ENCODE results near the gene DEFB131A. TPM values are rescaled to one million over a fixed set of nuclear protein-coding genes. Genes with fewer than 3 reads are reported as not detected.
"Not testable (repeated sequence)": the region's sequence is repeated elsewhere in the genome, so short reads cannot be mapped to it uniquely, and the experiment has no call there.

DEFB131A gene
- not detected in 2 replicates for total RNA-seq

DNA sequence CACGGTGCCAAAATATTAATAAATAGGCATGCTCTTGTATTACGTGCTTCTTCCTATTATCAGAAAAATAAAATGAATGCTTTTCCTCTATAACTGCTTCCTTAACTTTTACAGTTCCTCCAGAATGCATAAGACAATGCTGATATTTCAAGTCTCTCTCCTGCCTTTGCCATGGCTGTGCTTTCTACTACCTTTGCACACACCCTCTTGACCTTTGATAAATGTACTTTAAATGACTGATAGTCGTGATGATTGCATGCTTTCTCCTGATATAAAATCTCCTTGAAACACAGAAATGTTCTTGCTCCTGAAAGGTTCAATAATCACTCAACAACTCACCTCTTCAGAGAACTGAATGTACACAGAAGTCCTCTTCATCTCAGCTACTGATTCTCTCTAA lies at the start of gene DEFB131A:
TSS of gene DEFB131A (plus strand) at position 301 of the 400 bp plus-strand sequence. CDS start 120 bp downstream, outside the sequence.
- not testable (repeated sequence) for DNase-seq (ENCODE audit: low read depth); H3K27me3 ChIP-seq (ENCODE audit: control insufficient read depth, insufficient read depth, low read length); H3K36me3 ChIP-seq (ENCODE audit: control insufficient read depth, insufficient read depth, low read length); H3K4me3 ChIP-seq (ENCODE audit: low read depth, low read length)

DNA sequence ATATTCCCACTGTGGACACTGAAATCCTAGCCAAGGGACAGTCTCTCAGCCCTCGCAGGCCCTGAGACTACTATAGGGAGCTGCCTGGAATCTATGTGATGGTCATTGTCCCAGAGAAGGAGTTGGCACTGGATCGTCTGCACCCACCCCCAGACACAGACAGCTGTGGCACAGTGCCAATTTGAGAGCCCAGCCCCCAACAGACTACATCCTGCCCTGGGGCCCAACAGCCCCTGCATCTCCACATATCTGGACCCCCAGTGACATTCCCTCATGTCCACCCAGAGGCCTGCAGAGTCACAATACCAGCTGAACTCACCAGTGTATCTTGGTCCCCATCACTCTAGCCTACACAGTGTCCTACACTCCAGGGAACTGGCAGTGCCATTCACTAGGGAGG lies 38.4 kb upstream of the DEFB131A start:
- H3K36me3 ChIP-seq (ENCODE audit: control insufficient read depth, insufficient read depth, low read length); H3K4me3 ChIP-seq (ENCODE audit: low read depth, low read length); DNase-seq (ENCODE audit: low read depth); H3K27me3 ChIP-seq (ENCODE audit: control insufficient read depth, insufficient read depth, low read length): not testable (repeated sequence)

DNA sequence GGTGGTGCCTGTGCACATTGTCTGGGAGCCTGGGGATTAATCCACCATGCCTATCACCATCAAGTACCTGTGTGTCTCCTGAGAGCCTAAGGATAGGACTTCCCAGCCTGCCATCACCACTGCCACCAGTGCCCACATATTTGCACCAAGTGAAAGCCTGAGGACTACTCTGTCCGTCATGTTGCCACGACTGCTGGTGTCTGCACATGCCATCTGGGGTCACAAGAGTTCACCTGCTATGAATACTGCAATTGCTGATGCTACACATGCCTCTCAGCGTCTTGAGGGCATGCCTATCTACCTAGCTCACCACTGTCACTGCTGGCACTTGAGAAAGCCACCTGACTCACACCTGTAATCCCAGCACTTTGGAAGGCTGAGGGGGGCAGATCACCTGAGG lies 37.7 kb upstream of the DEFB131A start:
- not testable (repeated sequence) for DNase-seq (ENCODE audit: low read depth); H3K27me3 ChIP-seq (ENCODE audit: control insufficient read depth, insufficient read depth, low read length); H3K4me3 ChIP-seq (ENCODE audit: low read depth, low read length); H3K36me3 ChIP-seq (ENCODE audit: control insufficient read depth, insufficient read depth, low read length)

GRCh38 chr4:9409793-9410192 lies 34.4 kb upstream of the DEFB131A start:
- DNase-seq (ENCODE audit: low read depth) = no peak
- H3K4me3 ChIP-seq (ENCODE audit: low read depth, low read length) = no peak overlapping the region
- no peaks in the 10 kb centered on the region for H3K36me3 ChIP-seq (ENCODE audit: control insufficient read depth, insufficient read depth, low read length)
- TF ChIP-seq CTCF (IDR thresholded peaks at IDR 0.05; ENCODE audit: insufficient read depth, low read length, poor library complexity, severe bottlenecking) = no peak
- no peaks in the 10 kb centered on the region for H3K27me3 ChIP-seq (ENCODE audit: control insufficient read depth, insufficient read depth, low read length)

- H3K4me3 ChIP-seq (ENCODE audit: low read depth, low read length); DNase-seq (ENCODE audit: low read depth); H3K27me3 ChIP-seq (ENCODE audit: control insufficient read depth, insufficient read depth, low read length); H3K36me3 ChIP-seq (ENCODE audit: control insufficient read depth, insufficient read depth, low read length): not testable (repeated sequence)
Measured at GRCh38 chr4:9421884-9422455, 22.2 kb upstream of the DEFB131A start.

DNA sequence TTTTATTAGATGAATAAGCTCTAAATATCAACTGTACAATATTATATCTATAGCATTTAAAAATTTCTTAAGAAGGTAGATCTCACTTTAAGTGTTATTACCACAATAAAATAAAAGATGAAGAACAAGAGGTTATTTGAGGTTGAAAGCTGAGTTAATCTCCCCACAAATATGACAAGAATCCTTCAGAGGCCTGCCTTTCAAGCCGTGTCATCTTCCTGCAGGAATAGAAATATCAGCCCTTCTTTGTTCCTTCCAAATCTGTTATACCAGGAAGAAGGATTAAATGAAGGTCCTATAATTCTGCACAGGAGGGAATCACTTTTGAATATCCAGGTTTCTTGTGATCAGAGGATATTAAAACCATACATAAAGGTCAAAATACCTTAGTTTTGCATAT lies 18.3 kb upstream of the DEFB131A start:
- not testable (repeated sequence) for H3K4me3 ChIP-seq (ENCODE audit: low read depth, low read length); H3K27me3 ChIP-seq (ENCODE audit: control insufficient read depth, insufficient read depth, low read length); H3K36me3 ChIP-seq (ENCODE audit: control insufficient read depth, insufficient read depth, low read length)
- peak; percentile 16 for DNase-seq (ENCODE audit: low read depth)

DNA sequence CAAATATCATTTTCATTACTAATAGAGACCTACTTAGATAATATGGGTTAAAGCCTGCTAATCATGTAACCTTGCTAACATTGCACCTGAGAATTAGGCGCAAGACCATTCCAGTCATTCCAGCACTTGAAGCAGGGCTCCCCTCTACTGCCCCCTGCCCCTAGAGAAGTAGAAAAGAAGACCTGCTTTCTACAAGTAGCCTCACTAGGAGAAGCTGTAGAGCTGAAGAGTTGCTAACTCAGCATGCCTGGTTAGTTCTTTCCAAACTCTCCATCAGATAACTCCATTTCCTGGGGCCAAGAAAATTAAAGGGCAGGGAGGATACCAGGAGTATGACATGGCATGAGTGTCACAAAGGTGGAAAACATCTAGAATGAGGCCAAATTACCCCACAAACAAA lies 14.2 kb upstream of the DEFB131A start:
- H3K4me3 ChIP-seq (ENCODE audit: low read depth, low read length); H3K36me3 ChIP-seq (ENCODE audit: control insufficient read depth, insufficient read depth, low read length); DNase-seq (ENCODE audit: low read depth); H3K27me3 ChIP-seq (ENCODE audit: control insufficient read depth, insufficient read depth, low read length): not testable (repeated sequence)

DNA sequence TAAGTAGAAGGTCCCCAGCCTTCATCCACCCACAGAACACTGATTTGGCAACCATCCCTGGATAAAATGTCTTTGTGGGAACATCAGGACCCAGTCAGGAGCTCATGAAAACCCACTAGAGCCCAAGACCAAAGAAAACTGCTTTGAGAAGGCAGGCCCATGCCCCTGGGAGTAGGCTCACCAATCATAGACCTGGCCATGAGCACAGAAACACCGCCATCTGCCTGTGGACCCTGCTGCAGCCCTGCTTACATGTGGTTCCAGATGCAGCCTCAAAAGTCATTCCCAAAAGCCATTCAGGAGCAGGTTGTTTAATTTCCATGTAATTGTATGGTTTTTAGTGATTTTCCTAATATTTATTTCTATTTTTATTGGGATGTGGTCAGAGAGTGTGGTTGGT lies 10.9 kb upstream of the DEFB131A start:
- not testable (repeated sequence) for H3K27me3 ChIP-seq (ENCODE audit: control insufficient read depth, insufficient read depth, low read length); H3K36me3 ChIP-seq (ENCODE audit: control insufficient read depth, insufficient read depth, low read length); DNase-seq (ENCODE audit: low read depth); H3K4me3 ChIP-seq (ENCODE audit: low read depth, low read length)

DNA sequence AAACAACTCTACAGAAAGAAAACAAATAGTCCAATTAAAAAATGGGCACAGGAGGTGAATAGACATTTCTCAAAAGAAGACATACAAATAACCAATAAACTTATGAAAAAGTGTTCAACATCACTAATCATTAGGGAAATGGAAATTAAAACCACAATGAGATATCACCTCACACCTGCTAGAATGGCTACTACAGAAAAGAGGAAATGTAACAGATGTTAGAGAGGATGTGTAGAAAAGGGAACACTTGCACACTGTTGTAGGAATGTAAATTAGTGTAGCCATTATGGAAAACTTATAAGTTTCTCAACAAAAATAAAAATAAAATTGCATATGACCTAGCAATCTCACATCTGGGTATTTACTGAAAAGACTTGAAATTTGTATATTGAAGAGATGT lies 7.5 kb upstream of the DEFB131A start:
- not testable (repeated sequence) for DNase-seq (ENCODE audit: low read depth); H3K27me3 ChIP-seq (ENCODE audit: control insufficient read depth, insufficient read depth, low read length); H3K36me3 ChIP-seq (ENCODE audit: control insufficient read depth, insufficient read depth, low read length); H3K4me3 ChIP-seq (ENCODE audit: low read depth, low read length)

DNA sequence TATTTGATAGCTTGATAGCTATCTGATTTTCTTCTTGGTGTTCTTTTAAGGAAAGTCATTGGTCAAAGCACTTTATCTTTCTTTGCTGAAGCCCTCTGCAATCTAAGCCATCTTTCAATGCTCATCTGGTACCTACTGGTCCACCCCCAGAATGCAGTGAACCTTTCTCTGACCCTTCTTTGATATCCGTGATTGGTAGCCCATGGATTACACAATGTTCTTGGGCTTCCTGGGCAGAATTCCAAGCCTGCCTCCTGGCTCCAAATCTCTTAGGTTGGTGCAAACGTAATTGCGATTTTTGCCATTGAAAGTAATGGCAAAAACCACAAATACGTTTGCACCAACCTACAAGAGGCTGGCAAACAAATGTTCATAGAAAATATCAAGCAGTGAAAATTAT lies 1.9 kb upstream of the DEFB131A start:
- H3K4me3 ChIP-seq (ENCODE audit: low read depth, low read length); DNase-seq (ENCODE audit: low read depth); H3K36me3 ChIP-seq (ENCODE audit: control insufficient read depth, insufficient read depth, low read length); H3K27me3 ChIP-seq (ENCODE audit: control insufficient read depth, insufficient read depth, low read length): not testable (repeated sequence)

DNA sequence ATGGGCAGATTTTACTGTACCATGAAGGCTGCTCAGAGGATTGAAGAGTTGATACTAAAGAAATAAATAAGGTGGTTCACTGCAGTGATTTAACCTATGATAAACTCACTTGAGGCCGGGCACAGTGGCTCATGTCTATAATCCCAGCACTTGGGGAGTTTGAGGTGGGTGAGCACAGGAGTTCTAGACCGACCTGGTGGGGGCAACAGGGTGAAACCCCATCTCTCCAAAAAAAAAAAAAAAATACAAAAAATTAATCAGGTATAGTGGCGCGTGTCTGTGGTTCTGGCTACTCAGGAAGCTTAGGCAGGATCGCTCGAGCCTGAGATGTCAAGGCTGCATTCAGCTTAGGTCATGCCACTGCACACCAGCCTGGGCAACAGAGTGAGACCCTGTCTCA lies 467 bp downstream of the DEFB131A start:
- DNase-seq (ENCODE audit: low read depth) = not testable (repeated sequence)

GRCh38 chr4:9452251-9452650 lies 8.0 kb downstream of the DEFB131A start:
- not testable (repeated sequence) for H3K36me3 ChIP-seq (ENCODE audit: control insufficient read depth, insufficient read depth, low read length); DNase-seq (ENCODE audit: low read depth); H3K4me3 ChIP-seq (ENCODE audit: low read depth, low read length); H3K27me3 ChIP-seq (ENCODE audit: control insufficient read depth, insufficient read depth, low read length)

More for the DNA sequence above, 467 bp downstream of the DEFB131A start:
- not testable (repeated sequence) for H3K36me3 ChIP-seq (ENCODE audit: control insufficient read depth, insufficient read depth, low read length); H3K27me3 ChIP-seq (ENCODE audit: control insufficient read depth, insufficient read depth, low read length); H3K4me3 ChIP-seq (ENCODE audit: low read depth, low read length)

DNA sequence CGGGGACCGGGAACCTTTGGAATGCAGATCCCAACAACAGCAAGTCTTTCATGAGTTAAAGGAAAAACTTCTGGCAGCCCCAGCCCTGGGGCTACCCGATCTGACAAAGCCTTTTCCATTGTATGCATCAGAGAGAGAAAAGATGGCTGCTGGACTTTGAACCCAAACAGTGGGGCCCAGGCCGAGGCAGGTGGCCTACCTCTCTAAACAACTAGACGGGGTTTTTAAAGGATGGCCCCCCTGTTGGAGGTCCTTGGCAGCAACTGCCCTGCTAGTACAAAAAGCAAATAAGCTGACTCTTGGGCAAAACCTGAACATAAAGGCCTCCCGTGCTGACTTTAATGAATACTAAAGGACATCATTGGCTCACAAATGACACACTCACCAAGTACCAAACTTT lies 10.1 kb downstream of the DEFB131A start:
- H3K36me3 ChIP-seq (ENCODE audit: control insufficient read depth, insufficient read depth, low read length); DNase-seq (ENCODE audit: low read depth); H3K4me3 ChIP-seq (ENCODE audit: low read depth, low read length); H3K27me3 ChIP-seq (ENCODE audit: control insufficient read depth, insufficient read depth, low read length): not testable (repeated sequence)

DNA sequence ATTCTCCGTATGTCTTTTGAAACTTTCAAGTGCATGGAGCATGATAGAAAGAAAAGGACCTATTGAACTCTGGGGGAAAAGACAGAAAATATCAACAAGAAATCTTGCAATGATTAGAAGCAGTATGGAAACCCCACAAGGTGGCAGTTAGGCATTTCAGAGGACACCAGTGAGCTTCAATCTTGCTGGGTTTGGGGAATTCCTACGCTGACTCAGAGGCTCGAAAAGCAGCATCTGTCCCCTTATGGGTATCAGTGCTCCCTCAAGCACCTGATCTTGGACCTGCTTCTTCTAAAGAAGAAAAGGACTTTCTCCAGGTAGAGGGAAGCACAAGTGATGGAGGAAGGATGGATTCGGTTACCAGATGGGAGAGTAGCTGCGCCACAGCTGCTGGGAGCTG lies 10.8 kb downstream of the DEFB131A start:
- DNase-seq (ENCODE audit: low read depth); H3K27me3 ChIP-seq (ENCODE audit: control insufficient read depth, insufficient read depth, low read length); H3K36me3 ChIP-seq (ENCODE audit: control insufficient read depth, insufficient read depth, low read length); H3K4me3 ChIP-seq (ENCODE audit: low read depth, low read length): not testable (repeated sequence)

- H3K36me3 ChIP-seq (ENCODE audit: control insufficient read depth, insufficient read depth, low read length); H3K4me3 ChIP-seq (ENCODE audit: low read depth, low read length); DNase-seq (ENCODE audit: low read depth); H3K27me3 ChIP-seq (ENCODE audit: control insufficient read depth, insufficient read depth, low read length): not testable (repeated sequence)
Measured at GRCh38 chr4:9479466-9479865, 35.3 kb downstream of the DEFB131A start.

All from kidney epithelial cell (primary cell).